ENCODE results near the gene SLC6A16. TPM values are rescaled to one million over a fixed set of nuclear protein-coding genes. Genes with fewer than 3 reads are reported as not detected.

The SLC6A16 gene
- total RNA-seq, 1 experiment from 2014 or later, result 3.2 TPM

DNA sequence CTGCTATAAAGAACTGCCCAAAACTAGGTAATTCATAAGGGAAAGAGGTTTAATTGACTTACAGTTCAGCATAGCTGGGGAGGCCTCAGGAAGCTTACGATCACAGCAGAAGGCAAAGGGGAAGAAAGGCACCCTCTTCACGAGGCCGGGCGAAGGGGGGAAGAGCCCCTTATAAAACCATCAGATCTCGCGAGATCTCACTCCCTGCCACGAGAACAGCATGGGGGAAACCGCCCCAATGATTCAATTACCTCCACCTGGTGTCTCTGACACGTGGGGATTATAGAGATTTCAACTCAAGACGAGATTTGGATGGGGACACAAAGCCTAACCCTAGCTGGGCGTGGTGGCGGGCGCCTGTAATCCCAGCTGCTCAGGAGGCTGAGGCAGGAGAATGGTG, 42.8 kb downstream of the SLC6A16 start:
- Histone ChIP-seq H3K9me3 (ENCODE audit: control insufficient read depth, low read depth, low read length) (no peaks in the 10 kb centered on the region), H2BK5ac (ENCODE audit: insufficient read length, low read length) (no peak overlapping the region), H2BK20ac (ENCODE audit: low read depth, low read length, poor library complexity, severe bottlenecking) (no peak overlapping the region), H3K79me1 (ENCODE audit: insufficient read depth, low read depth, low read length, poor library complexity, severe bottlenecking) (no peaks in the 10 kb centered on the region), H3K18ac (ENCODE audit: insufficient read length, low read depth, low read length) (no peak overlapping the region), H4K20me1 (ENCODE audit: control insufficient read depth, insufficient read depth, insufficient read length) (no peaks in the 10 kb centered on the region), H3K27ac (ENCODE audit: insufficient read length, low read depth, low read length) (no peak overlapping the region), H3K79me2 (ENCODE audit: insufficient read depth, low read length) (no peaks in the 10 kb centered on the region), H2AFZ (ENCODE audit: low read length) (no peak overlapping the region), H3K4me1 (ENCODE audit: insufficient read depth, low read length) (no peaks in the 10 kb centered on the region), H3K14ac (ENCODE audit: insufficient read depth, low read length) (no peak overlapping the region), H3K23me2 (ENCODE audit: insufficient read length, low read depth, low read length, poor library complexity, severe bottlenecking) (no peaks in the 10 kb centered on the region), H2BK12ac (ENCODE audit: insufficient read length, low read depth, low read length) (no peak overlapping the region), H3K56ac (ENCODE audit: insufficient read length, low read depth, low read length) (no peak overlapping the region), H2AK5ac (ENCODE audit: insufficient read length, low read length) (no peak overlapping the region), H3K27me3 (ENCODE audit: insufficient read depth, low read length) (no peaks in the 10 kb centered on the region), H4K91ac (ENCODE audit: insufficient read length, low read depth, low read length) (no peak overlapping the region), H2BK15ac (ENCODE audit: low read depth, low read length) (no peak overlapping the region), H3T11ph (ENCODE audit: low read length) (no peak overlapping the region), H3K9ac (ENCODE audit: extremely low read depth, insufficient read length, low read length) (no peak overlapping the region), H4K5ac (ENCODE audit: insufficient read length, low read depth, low read length) (no peak overlapping the region), H3K4me2 (ENCODE audit: insufficient read depth, insufficient read length, low read length) (no peak overlapping the region), H3K23ac (ENCODE audit: insufficient read length, low read depth, low read length) (no peak overlapping the region), H2BK120ac (ENCODE audit: low read depth, low read length, poor library complexity, severe bottlenecking) (no peak overlapping the region), H4K8ac (replicated peaks; ENCODE audit: insufficient read length, low read depth, low read length) (no peak overlapping the region), H3K4ac (ENCODE audit: low read depth, low read length) (no peak overlapping the region)
- H3K27ac Mint-ChIP-seq, result no peak overlapping the region
- WGBS (ENCODE audit: extremely low coverage, insufficient read length, low lambda C conversion rate), result no CpG with 5 or more reads among the region's 13 CpGs
- H3K4me3 Mint-ChIP-seq, result no peak overlapping the region
- DNase-seq, result no peak
- no peaks in the 10 kb centered on the region; a peak in 1 of 4 replicates for H3K4me1 Mint-ChIP-seq
- H3K27me3 Mint-ChIP-seq (ENCODE audit: low read depth), result peaks cover 12% of the 10 kb centered on the region
- TF ChIP-seq, protein P1, sequence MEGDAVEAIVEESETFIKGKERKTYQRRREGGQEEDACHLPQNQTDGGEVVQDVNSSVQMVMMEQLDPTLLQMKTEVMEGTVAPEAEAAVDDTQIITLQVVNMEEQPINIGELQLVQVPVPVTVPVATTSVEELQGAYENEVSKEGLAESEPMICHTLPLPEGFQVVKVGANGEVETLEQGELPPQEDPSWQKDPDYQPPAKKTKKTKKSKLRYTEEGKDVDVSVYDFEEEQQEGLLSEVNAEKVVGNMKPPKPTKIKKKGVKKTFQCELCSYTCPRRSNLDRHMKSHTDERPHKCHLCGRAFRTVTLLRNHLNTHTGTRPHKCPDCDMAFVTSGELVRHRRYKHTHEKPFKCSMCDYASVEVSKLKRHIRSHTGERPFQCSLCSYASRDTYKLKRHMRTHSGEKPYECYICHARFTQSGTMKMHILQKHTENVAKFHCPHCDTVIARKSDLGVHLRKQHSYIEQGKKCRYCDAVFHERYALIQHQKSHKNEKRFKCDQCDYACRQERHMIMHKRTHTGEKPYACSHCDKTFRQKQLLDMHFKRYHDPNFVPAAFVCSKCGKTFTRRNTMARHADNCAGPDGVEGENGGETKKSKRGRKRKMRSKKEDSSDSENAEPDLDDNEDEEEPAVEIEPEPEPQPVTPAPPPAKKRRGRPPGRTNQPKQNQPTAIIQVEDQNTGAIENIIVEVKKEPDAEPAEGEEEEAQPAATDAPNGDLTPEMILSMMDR (conservative IDR thresholded peaks at IDR 0.05), result no peak
- H3K9me3 Mint-ChIP-seq, result peaks cover 1 to 2% of the 10 kb centered on the region in 2 experiments; a peak in 3 of 5 replicates
- H3K36me3 Mint-ChIP-seq (ENCODE audit: insufficient read depth in 1 of 3, low read depth in 3 of 3), result no peaks in the 10 kb centered on the region
